Cerebellar cortex (tissue), 1 donor: ENCODE results near the gene NFIA.

ENCODE experiments used
- DNase-seq: peaks from one replicate; pipeline ENCODE4 v3.0.0-alpha.2; 2015; ENCODE audit warnings: low spot score

NFIA gene

DNA sequence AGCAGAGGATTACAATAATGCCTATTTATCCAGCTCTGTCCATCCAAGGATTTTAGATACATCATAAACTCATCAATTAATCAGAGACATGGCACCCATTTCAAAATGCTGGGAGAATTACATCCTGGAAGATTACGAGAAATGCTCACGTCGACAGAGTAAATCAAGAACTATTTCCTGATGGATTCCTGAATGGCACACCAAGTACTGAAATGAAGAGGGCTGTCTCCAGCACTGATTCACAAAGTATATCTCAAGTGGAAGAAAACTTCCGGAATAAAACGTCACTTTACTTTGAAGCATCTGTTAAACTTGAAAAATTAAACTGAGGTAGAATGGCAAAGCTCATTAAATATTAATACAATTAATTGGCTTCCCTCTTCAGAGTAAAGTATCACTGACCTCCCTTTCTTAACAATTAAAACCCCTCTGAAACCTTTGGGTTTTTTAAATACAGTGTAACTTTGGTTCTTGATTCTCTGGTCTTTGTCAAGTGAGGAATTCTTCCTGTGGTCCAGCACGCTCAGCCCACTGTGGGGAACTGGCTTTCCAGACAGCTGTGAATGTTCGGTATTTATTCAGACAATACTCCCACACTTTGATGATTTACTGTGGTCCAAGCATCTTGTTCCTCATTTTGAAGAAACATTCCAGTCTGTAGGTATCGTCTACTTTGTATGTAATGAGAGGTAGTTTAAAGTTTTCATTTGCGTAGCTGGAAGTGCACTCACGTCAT, 288.0 kb downstream of the NFIA start:
- DNase-seq: no peak

DNA sequence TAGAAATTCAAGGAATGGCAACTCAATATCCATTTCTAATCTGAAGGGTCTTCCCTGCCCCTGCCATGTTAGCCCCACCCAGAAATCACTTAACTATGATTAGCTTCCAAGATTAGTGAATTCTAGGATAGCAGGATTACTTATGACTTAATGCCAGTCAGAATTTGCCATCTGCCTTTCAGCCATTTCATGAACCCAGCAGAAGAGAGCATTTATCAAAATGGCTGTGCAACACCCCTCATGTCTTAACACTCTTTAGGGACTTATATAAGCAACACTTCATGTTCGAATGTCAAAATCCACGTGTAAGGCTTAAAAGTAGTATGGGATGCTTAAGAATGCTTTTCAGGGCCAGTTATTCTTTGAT, 288.5 kb downstream of the NFIA start:
- DNase-seq: no peak

DNA sequence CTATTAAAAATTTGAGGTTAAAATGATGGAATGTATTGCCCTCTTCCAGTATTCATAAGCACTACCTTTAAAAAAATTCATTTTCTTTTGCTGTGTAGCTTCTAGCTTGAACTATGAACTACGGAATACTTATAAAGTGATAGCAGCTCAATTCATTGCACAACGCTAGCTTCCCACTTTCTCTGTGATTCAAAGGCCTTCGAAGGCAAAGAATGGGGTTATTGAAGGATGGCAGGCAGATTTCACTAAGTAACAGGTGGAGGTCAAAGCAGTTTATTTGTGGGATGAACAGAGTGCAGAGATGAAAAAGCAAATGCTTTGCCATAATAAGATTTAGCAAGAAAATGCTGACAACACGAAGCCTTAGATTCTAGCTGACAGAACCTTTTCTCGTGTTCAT, 290.6 kb downstream of the NFIA start:
- DNase-seq: no peak

DNA sequence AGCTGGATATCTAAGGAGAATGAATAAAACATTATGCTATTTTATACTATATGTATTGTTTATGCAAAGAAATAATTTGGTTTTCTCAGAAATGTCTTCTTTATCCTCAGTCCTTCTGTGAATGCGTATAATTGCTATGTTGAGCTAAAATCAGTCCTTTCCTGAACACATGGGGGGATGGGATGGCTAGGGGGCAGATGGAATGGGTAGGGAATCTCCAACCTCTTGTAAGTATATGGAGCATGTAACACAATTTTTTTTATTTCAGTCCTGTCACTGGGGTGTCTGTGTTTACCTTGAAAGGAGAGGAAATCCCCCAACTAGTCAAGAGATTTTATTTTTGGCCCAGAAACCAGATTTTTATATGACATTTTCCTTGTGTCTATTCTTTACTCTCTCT, 291.8 kb downstream of the NFIA start:
- no peak for DNase-seq

DNA sequence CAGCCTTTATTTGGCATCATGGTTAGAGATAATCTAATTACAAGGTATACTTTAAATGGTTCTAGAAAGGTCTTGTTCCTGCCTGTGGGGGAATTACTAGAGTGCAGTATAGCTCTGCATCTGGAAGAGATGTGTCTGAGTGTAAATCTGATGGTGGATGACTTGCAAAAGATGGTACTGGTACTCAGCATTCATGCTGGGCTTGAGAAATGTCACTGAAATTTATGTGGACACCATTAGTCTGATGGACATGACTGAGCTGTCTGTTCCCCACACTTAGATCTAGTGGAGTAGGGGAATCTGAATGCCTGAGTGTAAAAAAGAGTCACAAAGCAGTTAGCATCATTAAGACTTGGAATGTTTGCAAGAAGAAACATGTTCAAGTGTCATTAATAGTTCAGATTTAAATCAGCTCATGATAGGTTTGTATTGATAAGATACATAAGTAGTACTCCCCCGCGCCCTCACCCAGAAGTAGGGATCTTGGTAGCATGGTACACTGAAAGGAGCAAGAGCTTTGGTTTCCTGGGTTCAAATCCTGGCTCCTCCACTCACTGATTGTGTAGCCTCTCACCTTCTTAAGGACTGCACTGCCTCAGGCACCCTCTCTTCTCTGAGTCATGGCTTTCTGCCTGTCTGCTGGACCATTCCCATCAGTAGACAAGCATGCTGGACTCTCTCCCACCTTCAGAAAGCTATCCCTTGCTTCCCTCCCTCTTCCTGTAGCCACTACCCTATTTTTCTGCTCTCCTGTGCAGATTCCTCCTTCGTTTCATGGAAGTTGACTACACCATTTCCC, 292.9 kb downstream of the NFIA start:
- no peak for DNase-seq

DNA sequence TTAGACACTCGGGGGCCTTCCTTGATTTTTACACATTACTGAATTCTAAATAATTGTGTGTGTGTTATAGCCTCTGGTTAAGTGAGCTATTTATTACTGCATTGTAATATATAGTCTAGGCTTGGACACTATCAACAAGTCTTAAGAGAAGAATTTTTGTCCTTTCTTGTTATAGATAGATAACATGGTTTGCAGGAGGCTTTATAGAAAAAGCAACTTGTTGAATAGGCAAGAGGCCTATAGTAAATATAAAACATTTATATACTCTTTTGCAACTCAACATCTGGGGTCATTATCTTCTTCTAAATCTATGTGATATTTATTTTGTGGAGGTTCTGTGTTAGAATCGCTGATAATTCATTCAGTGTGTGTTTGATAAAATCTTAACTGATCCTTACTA, 293.8 kb downstream of the NFIA start:
- DNase-seq: no peak

DNA sequence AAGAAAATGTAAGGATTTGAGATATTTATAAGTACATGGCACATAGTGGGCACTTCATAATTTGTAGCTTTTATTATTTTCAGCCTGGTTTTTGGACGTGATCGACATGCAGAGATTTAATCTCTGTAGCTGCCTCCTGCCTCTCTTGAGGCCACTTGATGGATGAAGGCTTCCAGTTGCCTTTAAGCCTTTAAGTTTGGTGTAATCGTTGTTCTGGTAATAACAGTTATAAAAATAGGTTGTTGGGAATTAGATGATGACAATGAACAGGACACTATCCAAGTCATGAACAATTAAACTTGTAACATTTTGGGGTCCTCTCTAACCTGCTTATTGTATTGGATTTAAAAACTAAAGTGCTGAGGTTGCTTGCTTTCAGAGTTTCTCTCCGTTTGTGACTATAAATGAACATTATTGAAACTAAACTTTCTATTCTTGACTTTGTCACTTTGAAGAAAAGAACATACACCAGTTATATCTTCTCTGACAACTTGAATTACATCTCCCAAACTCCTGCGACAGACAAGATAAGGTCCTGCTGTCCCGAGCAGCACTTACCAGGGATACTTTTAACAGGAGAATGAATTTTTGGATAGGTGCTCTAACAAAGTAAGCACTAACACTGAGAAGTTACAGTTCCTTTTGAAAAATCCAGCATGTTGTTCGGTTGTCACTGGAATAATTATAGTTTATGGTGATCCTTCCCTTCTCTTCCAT, 295.0 kb downstream of the NFIA start:
- no peak for DNase-seq

DNA sequence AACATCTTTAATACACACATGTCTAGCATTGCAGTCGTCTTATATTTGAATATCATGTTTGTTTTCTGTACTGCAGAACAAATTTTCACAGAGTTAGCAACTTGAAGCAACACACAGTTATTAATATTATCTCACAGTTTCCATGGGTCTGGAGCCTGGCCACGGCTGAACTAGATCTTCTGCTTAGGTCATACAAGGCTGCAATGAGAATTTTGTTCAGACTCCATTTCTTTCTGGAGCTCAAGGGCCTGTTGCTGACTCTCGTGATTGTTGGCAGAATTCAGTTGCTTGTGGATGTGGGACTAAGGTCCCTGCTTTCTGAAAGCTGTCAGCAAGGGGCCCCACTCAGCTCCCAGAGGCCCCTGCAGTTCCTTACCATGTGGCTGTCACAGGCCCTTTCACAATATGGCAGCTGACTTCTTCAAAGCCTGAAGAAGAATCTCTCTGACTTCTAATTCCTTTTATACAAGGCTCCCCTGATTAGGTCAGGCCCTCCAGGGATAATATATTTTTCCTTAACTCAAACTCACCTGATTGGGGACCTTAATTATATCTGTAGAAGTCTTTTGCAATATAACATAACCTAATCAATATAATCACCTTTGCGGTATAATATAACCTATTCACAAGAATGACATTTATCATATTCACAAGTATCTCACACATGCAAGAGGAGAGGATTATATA, 296.3 kb downstream of the NFIA start:
- DNase-seq: no peak

DNA sequence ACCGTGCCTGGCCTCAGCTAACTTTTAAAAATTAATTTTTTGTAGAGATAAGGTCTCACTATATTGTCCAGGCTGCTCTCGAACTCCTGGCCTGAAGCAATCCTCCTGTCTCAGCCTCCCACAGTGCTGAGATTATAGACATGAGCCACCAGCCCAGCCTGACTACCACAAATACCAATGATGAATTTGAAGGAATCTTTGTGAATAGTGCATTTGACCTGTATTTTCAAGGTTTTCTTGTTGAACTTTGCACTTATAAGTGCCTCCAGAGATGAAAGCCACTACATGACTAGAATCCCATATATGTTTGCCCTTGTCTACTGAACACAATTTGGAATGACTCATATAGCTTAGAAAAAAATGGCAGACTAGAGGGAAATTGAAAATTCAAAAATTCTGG, 297.3 kb downstream of the NFIA start:
- DNase-seq: no peak

DNA sequence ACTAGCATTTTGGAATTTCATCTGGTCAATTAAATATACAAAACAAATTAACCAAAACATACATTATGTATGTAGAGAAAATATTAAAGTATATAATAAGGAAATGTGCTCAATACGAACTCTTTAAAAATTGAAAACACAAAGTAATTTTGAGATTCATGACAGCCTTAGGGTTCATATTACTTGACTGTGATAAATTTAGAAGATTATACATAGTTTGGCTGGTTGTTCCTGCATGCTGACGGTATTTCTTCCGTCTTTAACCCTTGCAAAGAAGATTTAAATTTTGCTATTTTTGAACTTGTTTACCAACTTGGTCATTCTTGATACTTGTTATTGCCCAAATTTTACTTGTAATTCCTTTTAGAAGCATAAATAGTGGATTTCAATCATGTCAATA, 298.2 kb downstream of the NFIA start:
- DNase-seq: no peak

DNA sequence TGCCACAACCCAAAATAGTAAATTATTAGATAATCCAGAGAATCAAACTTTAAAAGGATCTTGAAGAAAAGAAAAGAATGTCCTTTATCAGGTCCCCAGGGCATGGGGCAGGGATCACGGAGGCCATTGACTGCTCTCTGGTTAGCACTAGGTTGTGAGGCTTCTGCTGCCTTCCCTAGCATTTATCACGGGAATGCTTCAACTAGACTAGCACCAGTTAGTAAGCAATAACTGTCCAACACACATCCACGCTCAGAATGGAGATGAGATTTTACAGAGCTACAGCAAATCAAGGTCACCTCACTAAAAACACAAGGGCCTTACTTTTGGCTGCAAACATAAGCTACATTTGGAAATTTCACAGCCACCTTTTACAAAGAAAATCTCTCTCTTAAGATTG, 304.0 kb downstream of the NFIA start:
- DNase-seq: no peak

DNA sequence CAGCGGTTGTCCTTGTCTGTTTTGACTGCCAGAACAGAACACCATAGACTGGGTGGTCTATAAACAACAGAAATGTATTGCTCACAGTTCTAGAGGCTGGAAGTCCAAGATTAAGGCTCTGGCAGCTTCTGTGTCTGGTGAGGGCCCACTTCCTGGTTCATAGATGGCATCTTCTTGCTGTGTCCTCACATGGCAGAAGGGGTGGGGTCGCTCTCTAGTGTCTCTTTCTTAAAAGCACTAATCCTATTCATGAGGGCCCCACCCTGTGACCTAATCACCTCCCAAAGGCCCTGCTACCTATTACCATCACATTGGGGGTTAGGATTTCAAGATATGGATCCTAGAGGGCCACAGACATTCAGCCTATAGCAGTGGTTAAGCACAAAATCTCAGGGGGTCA, 304.4 kb downstream of the NFIA start:
- no peak for DNase-seq

DNA sequence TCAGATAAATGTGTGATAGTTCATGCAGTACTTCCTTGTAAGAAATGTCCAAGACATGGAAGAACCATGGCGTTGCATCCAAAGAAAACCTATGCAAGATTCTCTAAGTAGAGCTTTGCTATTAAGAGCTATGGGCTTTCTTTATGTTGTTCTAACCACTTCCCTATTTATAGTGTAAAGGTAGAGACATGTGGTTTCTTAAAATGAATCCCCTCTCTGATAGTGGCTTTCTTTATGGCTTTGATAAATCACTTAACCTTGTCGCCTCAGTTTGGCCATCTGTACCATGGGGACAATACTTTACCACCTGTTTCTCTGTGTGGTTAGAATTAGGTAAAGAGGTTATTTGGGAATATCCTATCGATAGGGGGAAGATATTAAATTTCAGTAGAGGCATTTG, 305.5 kb downstream of the NFIA start:
- DNase-seq: no peak

DNA sequence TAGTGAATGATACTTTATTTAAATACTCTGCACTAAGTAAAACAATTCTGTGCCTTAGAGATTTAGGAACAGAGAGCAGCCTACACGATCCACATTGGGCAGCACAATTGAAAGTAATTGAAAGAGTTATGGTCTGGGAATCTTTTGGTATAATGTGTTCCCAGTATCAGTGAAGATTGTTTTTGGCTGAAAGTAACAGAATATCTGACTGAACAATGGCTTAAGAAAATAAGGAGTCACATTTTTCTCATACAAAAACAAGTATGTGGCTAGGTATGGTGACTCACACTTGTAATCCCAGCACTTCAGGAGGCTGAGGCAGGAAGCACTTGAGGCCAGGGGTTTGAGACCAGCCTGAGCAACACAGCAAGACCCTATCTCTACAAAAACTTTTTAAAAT, 306.2 kb downstream of the NFIA start:
- no peak for DNase-seq

DNA sequence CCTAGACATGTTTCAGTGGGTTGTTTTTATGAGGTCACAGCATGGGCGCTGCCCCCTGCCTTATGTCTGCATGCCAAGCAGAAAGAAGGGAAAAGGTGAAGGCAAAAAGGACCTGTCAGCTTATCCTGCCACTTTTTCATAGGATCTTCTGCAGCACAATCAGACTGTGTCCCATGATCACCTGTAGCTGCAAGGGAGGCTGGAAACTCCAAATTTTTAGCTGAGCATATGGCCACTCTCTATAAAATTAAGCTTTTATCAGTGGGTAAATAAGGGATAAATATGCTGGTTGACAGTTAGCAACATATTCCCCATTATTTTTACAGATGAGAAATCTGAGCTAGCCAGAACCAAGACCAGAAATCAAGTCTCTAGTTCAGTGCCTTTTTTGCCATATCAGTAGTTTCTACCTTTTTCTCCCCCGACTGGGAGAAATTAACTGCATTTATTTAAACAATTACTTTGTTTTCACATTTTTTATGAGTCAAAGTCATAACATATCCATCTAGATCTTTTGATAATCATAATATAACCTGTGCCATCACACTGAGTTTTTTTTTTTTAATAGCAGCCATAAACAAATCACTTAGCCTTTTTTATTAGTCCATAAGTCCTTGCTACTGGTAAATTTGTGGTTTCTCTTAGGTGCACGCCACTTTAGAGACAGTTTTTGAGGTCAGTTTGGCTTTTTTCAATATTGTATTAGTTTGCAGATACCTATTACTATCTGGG, 307.0 kb downstream of the NFIA start:
- DNase-seq: no peak

DNA sequence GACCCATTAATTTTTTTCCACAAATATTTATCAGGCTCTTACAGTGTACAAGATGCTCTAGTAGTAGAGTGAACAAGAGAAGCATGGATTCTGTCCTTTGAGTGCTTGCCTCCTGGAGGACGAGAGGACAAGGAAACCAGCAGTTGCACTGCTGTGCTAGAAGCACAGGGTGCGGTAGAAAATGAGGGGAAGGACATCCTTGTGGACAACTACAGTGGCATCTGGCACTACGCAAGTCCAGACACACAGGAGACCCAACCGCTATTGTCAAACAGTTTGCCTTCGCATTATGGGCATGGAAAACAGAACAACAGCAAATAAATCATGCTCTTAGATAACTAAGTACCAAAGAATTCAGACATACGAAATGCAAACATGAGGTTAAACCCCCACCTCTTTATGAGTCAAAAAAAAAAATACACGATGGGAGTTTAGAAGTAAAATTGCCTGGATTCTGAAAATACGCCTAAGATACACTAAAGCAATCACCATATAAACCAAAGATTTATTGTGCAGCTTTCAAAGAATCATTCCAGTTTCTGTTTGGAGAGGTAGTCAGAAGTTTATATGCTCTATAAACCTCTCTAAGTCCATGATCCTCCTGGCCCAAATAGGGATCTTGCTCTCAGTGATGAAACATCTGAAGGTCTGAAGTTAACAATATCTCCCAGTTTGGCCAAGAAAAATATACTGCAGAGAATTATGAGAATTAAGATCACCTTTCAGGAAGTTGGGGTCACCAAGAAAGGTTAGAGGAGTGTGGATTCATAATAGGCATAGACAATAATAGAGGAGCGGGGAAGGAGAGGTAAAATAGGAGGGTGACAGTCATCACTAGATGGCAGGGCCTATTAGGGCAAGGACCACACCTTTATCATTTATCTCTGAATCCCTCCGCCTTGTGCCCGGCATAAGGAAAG, 307.8 kb downstream of the NFIA start:
- DNase-seq: no peak

DNA sequence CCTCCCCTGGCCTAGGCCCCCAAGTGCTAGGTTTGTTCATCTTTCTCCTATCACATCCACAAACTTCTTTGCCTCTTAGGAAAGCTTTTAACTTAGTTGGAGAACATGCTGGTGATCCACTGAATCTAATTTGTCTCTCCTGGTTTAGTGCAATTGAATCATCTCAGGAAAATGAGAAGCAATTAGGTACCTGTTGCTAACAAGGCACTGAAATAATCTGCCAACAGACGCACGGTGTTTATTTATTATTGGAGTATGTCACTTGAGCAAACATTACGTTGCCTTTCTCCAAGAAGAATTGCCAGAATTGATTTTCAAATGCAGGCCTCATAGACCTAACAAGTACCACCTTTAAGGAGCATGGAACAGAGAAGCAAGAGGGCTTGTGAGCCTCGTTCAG, 309.4 kb downstream of the NFIA start:
- no peak for DNase-seq

DNA sequence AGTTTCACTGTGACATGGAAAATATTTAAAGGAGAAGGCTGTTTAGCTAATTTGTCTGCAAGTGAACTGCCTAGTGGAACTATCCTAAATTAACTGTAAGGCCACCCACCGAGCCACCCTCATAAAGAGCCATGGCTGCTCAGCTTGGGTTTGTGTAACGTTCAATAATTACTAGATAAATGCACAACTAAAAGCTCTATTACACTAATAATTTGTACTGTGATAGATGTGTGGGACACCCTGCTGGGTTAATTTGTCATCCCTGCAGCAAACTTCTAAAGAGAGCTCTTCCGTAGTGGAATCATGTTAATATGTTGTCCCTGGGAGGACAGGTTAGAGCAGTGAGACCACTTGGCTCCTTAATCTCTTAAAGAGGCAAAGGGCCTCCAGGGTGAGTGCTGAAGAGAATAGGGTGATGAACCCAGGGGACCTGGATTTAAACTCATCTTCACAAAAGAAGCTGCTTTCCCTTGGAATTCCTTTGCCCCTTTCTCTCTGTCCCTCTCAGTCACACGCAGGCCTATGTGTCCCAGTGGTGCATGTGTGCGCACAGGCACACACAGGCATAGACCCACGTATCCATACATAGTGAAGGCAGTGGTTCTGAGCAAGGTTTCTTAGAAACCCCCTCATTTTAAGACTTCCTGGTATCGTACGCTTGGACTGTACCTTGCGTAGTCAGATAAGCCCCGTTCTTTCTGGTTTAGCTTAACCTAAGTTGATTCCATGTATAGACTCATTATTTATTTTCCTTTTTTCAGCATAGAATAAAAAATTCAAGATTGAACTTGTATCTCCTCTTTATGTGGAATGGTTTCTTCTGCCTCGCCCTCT, 310.3 kb downstream of the NFIA start:
- no peak for DNase-seq

DNA sequence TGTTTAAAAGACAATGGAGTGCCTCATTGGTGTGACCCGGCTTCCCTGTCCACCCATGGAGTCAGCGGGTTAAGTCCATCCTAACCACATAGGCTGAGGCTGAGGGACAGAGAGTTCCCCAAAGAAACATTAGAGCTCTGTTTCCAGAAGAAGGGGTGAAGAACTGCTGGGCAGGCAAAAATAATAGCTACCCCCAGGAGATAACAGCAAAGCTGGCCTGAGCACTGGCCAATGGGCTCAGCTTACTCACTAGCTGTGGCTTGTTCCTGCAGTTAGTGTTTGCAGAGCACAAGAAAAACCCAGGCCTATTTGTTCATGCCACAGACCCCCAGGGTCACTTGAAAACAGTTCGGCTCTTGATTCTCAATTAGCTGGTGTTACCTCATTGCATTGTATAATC, 311.2 kb downstream of the NFIA start:
- no peak for DNase-seq
